Pancreas (tissue), 10 donors: ENCODE measurements around the gene EIF4E1B. TPM values are rescaled to one million over a fixed set of nuclear protein-coding genes. Genes with fewer than 3 reads are reported as not detected.

Source experiments
- ATAC-seq, 4 donors: fragments of 200-7000 bp; cut with Tn5 transposase; one replicate each; pipeline versions ENCODE4 v1.8.0 to v1.9.1; 2020; ENCODE audit warnings: mild to moderate bottlenecking in 4 of 4, moderate library complexity in 4 of 4
- DNase-seq, 6 donors: peaks; one replicate each; pipeline ENCODE4 v3.0.0-alpha.2; 2020
- FAIRE-seq: peaks from 2 replicates; lab custom pipeline; 2012; peaks lifted over from hg19 to GRCh38; lab: Jason Lieb, UNC
- H3K27ac ChIP-seq, 4 donors: fragments of 200-600 bp; sonication (generic); 1 replicate in 3 of 4; 2 replicates in 1 of 4; pipeline versions ENCODE4 v1.5.0 to v1.8.0; 2020
- H3K27me3 ChIP-seq, 4 donors: fragments of 200-600 bp; one replicate each; pipeline ENCODE4 v1.8.0; 2021
- H3K36me3 ChIP-seq, 3 donors: fragments of 200-600 bp; sonication (generic) in 1 of 3; one replicate each; pipeline versions ENCODE4 v1.5.0 to v1.8.0; 2020 to 2021
- H3K4me1 ChIP-seq, 3 donors: fragments of 200-600 bp; one replicate each; pipeline ENCODE4 v1.8.0; 2021
- H3K4me3 ChIP-seq, 4 donors: fragments of 200-600 bp; sonication (generic) in 2 of 4; one replicate each; pipeline versions ENCODE4 v1.5.0 to v1.8.0; 2020 to 2021
- H3K9me3 ChIP-seq, 4 donors: fragments of 200-600 bp; one replicate each; pipeline ENCODE4 v1.8.0; 2021
- CTCF ChIP-seq, 4 donors: fragments of 200-600 bp; sonication (generic) in 3 of 4; IDR thresholded peaks; one replicate each; pipeline versions ENCODE4 v1.5.0 to v1.8.0; 2021; ENCODE audit warnings: antibody characterized with exemption in 4 of 4
- WGBS, 2 donors: extraction: QIAGEN DNeasy Blood & Tissue Kit; methylation state at CpG; one replicate each; pipeline ENCODE4 v1.1.7; 2013; 5-methylcytosine and 5-hydroxymethylcytosine counted together
- intact Hi-C, 3 donors: fragments of 100-400 bp; cut with DNase I; formaldehyde crosslinking; loops; one replicate each; pipeline versions ENCODE4 v1.11.1 to v1.14.2; 2022
- polyA plus RNA-seq, 2 donors: library from polyadenylated mRNA; stranded (reverse); fragments of 200-250 nt; gene quantifications; one replicate each; pipeline ENCODE4 v1.2.3, GENCODE V29; 2013
- total RNA-seq, 6 donors: library from RNA; stranded (reverse); fragmentation: NEBNext Ultra II Directional in 4 of 6; extraction: Animal tissue kit (Norgen Biotek cat#: 25700) in 4 of 6; gene quantifications; one replicate each; pipeline versions ENCODE4 v1.2.1 to v1.2.4, GENCODE V29; 2021 to 2023
- donor health status: healthy with polysubstance abuse.
- donor health status: DM: no; HTN: no; CAD: no; lungs with moderate emphysema.
- donor health status: DM: no; HTN: no; CAD: no.
- donor health status: control.
- donor health status: control.
- donor health status: Bipolar disorder and iron deficiency.
- donor health status: DM: yes; HTN: yes; CAD: no.
- donor health status: DM: no; HTN: no; CAD: no.
- donor health status: DM: no; HTN: no; CAD: no.
- donor health status: DM: yes; HTN: yes; CAD: no.

Gene EIF4E1B
- total and polyA plus RNA-seq, 8 donors: 0.04 to 1.5 (median 0.30) TPM; not detected in 5

GRCh38 chr5:176646707-176647029 is 16.2 kb downstream of the EIF4E1B start:
- ATAC-seq: peak in 1 of 4 donors; percentile 12
- WGBS, 2 donors: 28 to 36% methylated on average over 11 of the region's 11 CpGs

GRCh38 chr5:176647030-176647842 is 16.8 kb downstream of the EIF4E1B start, which contains the start of gene TSPAN17:
Gene TSPAN17 (plus strand): TSS chr5:176647484. CDS start chr5:176647616, 132 bp downstream.
- peak; percentile 100 for DNase-seq
- Histone ChIP-seq H3K9me3 (no peaks in the 10 kb centered on the region), H3K27ac (peak within 1 kb of the TSS; percentile 42 to 60 (median 54)), H3K36me3 (no peaks in the 10 kb centered on the region), H3K4me3 (peak within 1 kb of the TSS; percentile 55 to 74 (median 56)), H3K27me3 (no peaks in the 10 kb centered on the region), H3K4me1 (peaks cover 0 to 6% (median 3%) of the 10 kb centered on the region in 3 donors)
- ATAC-seq: peak; percentile 95 to 98 (median 96)
- no peak for TF ChIP-seq CTCF (IDR thresholded peaks at IDR 0.05)
- intact Hi-C loops: no loop called here
- 0% methylated on average over 51 to 63 of the region's 63 CpGs for WGBS, 2 donors
- FAIRE-seq: peak; percentile 84

More at GRCh38 chr5:176646707-176647029, 16.2 kb downstream of the EIF4E1B start:
- H3K36me3 ChIP-seq: no peaks in the 10 kb centered on the region
- H3K27ac ChIP-seq: peak overlapping the region; percentile 23 to 50 (median 38)
- H3K4me1 ChIP-seq: peaks cover 0 to 6% (median 3%) of the 10 kb centered on the region in 3 donors
- DNase-seq: no peak
- no peak for FAIRE-seq
- no peaks in the 10 kb centered on the region for H3K9me3 ChIP-seq
- intact Hi-C loops: no loop called here
- TF ChIP-seq CTCF (IDR thresholded peaks at IDR 0.05): no peak
- no peaks in the 10 kb centered on the region for H3K27me3 ChIP-seq
- peak overlapping the region in 3 of 4 donors; percentile 11 to 74 (median 56) for H3K4me3 ChIP-seq

- peaks cover 0 to 6% (median 3%) of the 10 kb centered on the region in 3 donors for H3K4me1 ChIP-seq
- intact Hi-C loops: no loop called here
- H3K27ac ChIP-seq: peak overlapping the region in 3 of 4 donors; percentile 42 to 60 (median 57)
- no peaks in the 10 kb centered on the region for H3K36me3 ChIP-seq
- no peak for FAIRE-seq
- no peak for TF ChIP-seq CTCF (IDR thresholded peaks at IDR 0.05)
- DNase-seq: peak; percentile 55 to 90 (median 80)
- 2 to 3% methylated on average over 20 of the region's 20 CpGs for WGBS, 2 donors
- no peaks in the 10 kb centered on the region for H3K9me3 ChIP-seq
- ATAC-seq: peak; percentile 22 to 32 (median 27)
- peak overlapping the region; percentile 55 to 74 (median 56) for H3K4me3 ChIP-seq
- H3K27me3 ChIP-seq: no peaks in the 10 kb centered on the region
These were observed 17.5 kb downstream of the EIF4E1B start for GRCh38 chr5:176647843-176648473.

GRCh38 chr5:176648474-176649194 is 18.2 kb downstream of the EIF4E1B start:
- peaks cover 0 to 6% (median 3%) of the 10 kb centered on the region in 3 donors for H3K4me1 ChIP-seq
- peak overlapping the region in 2 of 4 donors; percentile 42 to 57 for H3K27ac ChIP-seq
- DNase-seq (peak in 1 of 6 donors; percentile 48), ATAC-seq (no peak), FAIRE-seq (no peak)
- no peaks in the 10 kb centered on the region for H3K9me3 ChIP-seq
- peak overlapping the region in 3 of 4 donors; percentile 55 to 74 (median 56) for H3K4me3 ChIP-seq
- no peaks in the 10 kb centered on the region for H3K36me3 ChIP-seq
- intact Hi-C loops: no loop called here
- H3K27me3 ChIP-seq: no peaks in the 10 kb centered on the region
- no peak for TF ChIP-seq CTCF (IDR thresholded peaks at IDR 0.05)
- WGBS, 2 donors: 68 to 71% methylated on average over 15 of the region's 15 CpGs
